ENCODE results near the gene MED25. TPM values are rescaled to one million over a fixed set of nuclear protein-coding genes. Genes with fewer than 3 reads are reported as not detected.
A peak's percentile ranks its signal among the peaks of the same experiment; 100 is the strongest.

The MED25 gene
- total RNA-seq, 1 experiment from 2014 or later = 39.9 TPM

DNA sequence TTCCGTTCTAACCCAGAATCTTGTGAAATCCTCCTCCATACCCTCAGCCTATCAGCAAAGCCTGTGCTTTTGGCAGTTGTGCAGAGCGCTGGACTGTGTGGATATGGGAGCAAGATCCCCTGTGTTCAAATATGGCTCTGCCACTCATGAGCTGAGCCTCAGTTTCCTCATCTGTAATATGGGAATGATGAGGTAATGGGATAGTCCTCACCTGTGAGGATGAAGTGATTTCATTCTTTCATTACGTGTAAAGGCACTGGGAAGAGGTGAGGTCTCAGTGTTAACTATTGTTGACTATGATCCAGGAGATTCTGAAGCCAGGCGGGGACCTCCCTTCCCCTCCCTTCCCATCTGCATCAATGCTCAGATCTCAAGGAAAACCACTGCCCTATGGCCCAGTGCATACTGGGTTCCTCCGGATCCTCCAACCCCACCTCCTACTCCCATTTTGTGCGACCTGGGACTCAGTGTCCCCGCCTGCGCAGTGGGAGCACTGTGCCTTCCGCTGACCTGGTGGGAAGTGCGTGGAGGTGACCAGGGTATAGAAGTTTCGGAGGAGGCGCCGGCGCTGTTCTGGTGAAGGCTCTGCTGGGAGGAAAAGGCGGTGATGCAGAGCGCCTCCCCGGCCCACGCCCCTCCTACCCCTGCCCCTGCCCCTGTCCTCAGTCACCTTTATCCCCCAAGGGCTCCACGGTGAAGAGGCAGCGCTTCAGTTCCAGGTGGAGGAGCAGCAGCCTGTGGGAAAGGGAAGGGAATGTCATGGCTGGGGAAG lies 10.0 kb upstream of the MED25 start:
- ChIA-PET CTCF (interaction anchor here (0.5 to 1.2 kb wide), 2 partner anchors 36 to 92 kb away, joined by 3 read pairs; no protein-coding TSS in a partner anchor), POLR2A (no interaction called here)
- Mint-ChIP-seq H3K9me3 (ENCODE audit: unreplicated experiment) (peaks cover 8% of the 10 kb centered on the region), H3K36me3 (ENCODE audit: insufficient read depth, unreplicated experiment) (peaks cover 33% of the 10 kb centered on the region), H3K4me1 (ENCODE audit: insufficient read depth, unreplicated experiment) (peaks cover 6% of the 10 kb centered on the region), H3K27me3 (ENCODE audit: insufficient read depth, unreplicated experiment) (no peaks in the 10 kb centered on the region), H3K27ac (ENCODE audit: low read depth, unreplicated experiment) (no peak overlapping the region), H3K4me3 (ENCODE audit: unreplicated experiment) (no peak overlapping the region)
- intact Hi-C loops (cut with micrococcal nuclease) = no loop called here
- TF ChIP-seq CTCF (IDR thresholded peaks at IDR 0.05; ENCODE audit: unreplicated experiment) = no peak
- no peak for DNase-seq (ENCODE audit: unreplicated experiment)
- no TSS peak for BruUV-seq (replicated peaks)

- TF ChIP-seq CTCF (IDR thresholded peaks at IDR 0.05; ENCODE audit: unreplicated experiment) = no peak
- ChIA-PET CTCF (no interaction called here), POLR2A (no interaction called here)
- DNase-seq (ENCODE audit: unreplicated experiment) = peak; percentile 42
- intact Hi-C loops (cut with micrococcal nuclease) = no loop called here
- H3K36me3 Mint-ChIP-seq (ENCODE audit: insufficient read depth, unreplicated experiment) = peaks cover 26% of the 10 kb centered on the region
- no peak overlapping the region for H3K27ac Mint-ChIP-seq (ENCODE audit: low read depth, unreplicated experiment)
- peaks cover 6% of the 10 kb centered on the region for H3K4me1 Mint-ChIP-seq (ENCODE audit: insufficient read depth, unreplicated experiment)
- no peaks in the 10 kb centered on the region for H3K27me3 Mint-ChIP-seq (ENCODE audit: insufficient read depth, unreplicated experiment)
- no peak overlapping the region for H3K4me3 Mint-ChIP-seq (ENCODE audit: unreplicated experiment)
- no TSS peak for BruUV-seq (replicated peaks)
- peaks cover 8% of the 10 kb centered on the region for H3K9me3 Mint-ChIP-seq (ENCODE audit: unreplicated experiment)
These were observed 9.4 kb upstream of the MED25 start for GRCh38 chr19:49808711-49809159.

- peaks cover 20% of the 10 kb centered on the region for H3K36me3 Mint-ChIP-seq (ENCODE audit: insufficient read depth, unreplicated experiment)
- POLR2A ChIA-PET = no interaction called here
These were observed 8.7 kb upstream of the MED25 start for GRCh38 chr19:49809160-49809940.

More at GRCh38 chr19:49809160-49809940, 8.7 kb upstream of the MED25 start:
- BruUV-seq (replicated peaks) = no TSS peak
- CTCF ChIA-PET = no interaction called here
- DNase-seq (ENCODE audit: unreplicated experiment) = no peak
- no peaks in the 10 kb centered on the region for H3K27me3 Mint-ChIP-seq (ENCODE audit: insufficient read depth, unreplicated experiment)
- no peak overlapping the region for H3K27ac Mint-ChIP-seq (ENCODE audit: low read depth, unreplicated experiment)
- peaks cover 8% of the 10 kb centered on the region for H3K9me3 Mint-ChIP-seq (ENCODE audit: unreplicated experiment)
- intact Hi-C loops (cut with micrococcal nuclease) = no loop called here
- no peak overlapping the region for H3K4me3 Mint-ChIP-seq (ENCODE audit: unreplicated experiment)
- H3K4me1 Mint-ChIP-seq (ENCODE audit: insufficient read depth, unreplicated experiment) = peaks cover 12% of the 10 kb centered on the region
- no peak for TF ChIP-seq CTCF (IDR thresholded peaks at IDR 0.05; ENCODE audit: unreplicated experiment)

All from MCF 10A (cell line).